ENCODE measurements around the gene AEBP2. TPM values are rescaled to one million over a fixed set of nuclear protein-coding genes. Genes with fewer than 3 reads are reported as not detected.

Gene AEBP2
- total and polyA plus RNA-seq, 8 donors = 28.2 to 58.6 (median 54.2) TPM

- H3K27me3 ChIP-seq = no peaks in the 10 kb centered on the region
- intact Hi-C loops (cut with DNase I) = no loop called here
- H3K4me1 ChIP-seq = peaks cover 5 to 15% of the 10 kb centered on the region in 2 donors
- H3K36me3 ChIP-seq = peaks cover 0 to 14% of the 10 kb centered on the region in 2 donors
- no peak overlapping the region for H3K4me3 ChIP-seq
- peaks cover 0 to 12% of the 10 kb centered on the region in 2 donors for H3K9me3 ChIP-seq
- DNase-seq = no peak
- no peak for TF ChIP-seq CTCF (IDR thresholded peaks at IDR 0.05)
- no peak overlapping the region for H3K27ac ChIP-seq
- peak; percentile 12 for ATAC-seq
These were observed 42.7 kb downstream of the AEBP2 start for GRCh38 chr12:19482036-19482435.

GRCh38 chr12:19482551-19483109 is 43.3 kb downstream of the AEBP2 start:
- Histone ChIP-seq H3K9me3 (peaks cover 0 to 12% of the 10 kb centered on the region in 2 donors), H3K27ac (no peak overlapping the region), H3K27me3 (no peaks in the 10 kb centered on the region), H3K4me1 (peaks cover 5 to 15% of the 10 kb centered on the region in 2 donors), H3K36me3 (peaks cover 0 to 14% of the 10 kb centered on the region in 2 donors), H3K4me3 (no peak overlapping the region)
- ATAC-seq = peak; percentile 72
- intact Hi-C loops (cut with DNase I) = no loop called here
- peak in 1 of 4 donors; percentile 57 for DNase-seq
- TF ChIP-seq CTCF (IDR thresholded peaks at IDR 0.05) = no peak

- intact Hi-C loops (cut with DNase I) = no loop called here
These were observed 44.4 kb downstream of the AEBP2 start for GRCh38 chr12:19483727-19484126.

GRCh38 chr12:19484738-19485137 is 45.4 kb downstream of the AEBP2 start:
- intact Hi-C loops (cut with DNase I) = no loop called here
- peaks cover 5 to 15% of the 10 kb centered on the region in 2 donors for H3K4me1 ChIP-seq
- ATAC-seq (no peak), DNase-seq (no peak)
- no peaks in the 10 kb centered on the region for H3K27me3 ChIP-seq
- no peak overlapping the region for H3K4me3 ChIP-seq
- no peak overlapping the region for H3K27ac ChIP-seq
- TF ChIP-seq CTCF (IDR thresholded peaks at IDR 0.05) = no peak
- peaks cover 0 to 11% of the 10 kb centered on the region in 2 donors for H3K9me3 ChIP-seq
- peaks cover 0 to 12% of the 10 kb centered on the region in 2 donors for H3K36me3 ChIP-seq

More at GRCh38 chr12:19483727-19484126, 44.4 kb downstream of the AEBP2 start:
- no peak for ATAC-seq
- H3K27me3 ChIP-seq = no peaks in the 10 kb centered on the region
- H3K36me3 ChIP-seq = peaks cover 0 to 14% of the 10 kb centered on the region in 2 donors
- peaks cover 5 to 15% of the 10 kb centered on the region in 2 donors for H3K4me1 ChIP-seq
- no peak for DNase-seq
- H3K4me3 ChIP-seq = no peak overlapping the region
- no peak overlapping the region for H3K27ac ChIP-seq
- no peak for TF ChIP-seq CTCF (IDR thresholded peaks at IDR 0.05)
- H3K9me3 ChIP-seq = peaks cover 0 to 12% of the 10 kb centered on the region in 2 donors

GRCh38 chr12:19485240-19485639 is 45.9 kb downstream of the AEBP2 start:
- Histone ChIP-seq H3K4me3 (no peak overlapping the region), H3K4me1 (peaks cover 5 to 17% of the 10 kb centered on the region in 2 donors), H3K36me3 (peaks cover 0 to 7% of the 10 kb centered on the region in 2 donors), H3K9me3 (peaks cover 0 to 6% of the 10 kb centered on the region in 2 donors), H3K27me3 (no peaks in the 10 kb centered on the region), H3K27ac (no peak overlapping the region)
- intact Hi-C loops (cut with DNase I) = no loop called here
- no peak for TF ChIP-seq CTCF (IDR thresholded peaks at IDR 0.05)
- DNase-seq (no peak), ATAC-seq (no peak)

Data from left lung (tissue), 10 donors.